Gastroesophageal sphincter (tissue), 4 donors: ENCODE measurements around the gene PHF21B. TPM values are rescaled to one million over a fixed set of nuclear protein-coding genes. Genes with fewer than 3 reads are reported as not detected.

ENCODE experiments used
- ATAC-seq: fragments of 150-250 bp; one replicate; pipeline ENCODE4 v1.9.1; 2016; ENCODE audit warnings: mild to moderate bottlenecking, moderate library complexity
- H3K27ac ChIP-seq, 4 donors: fragments of 200-600 bp; sonication (generic) in 3 of 4; 1 replicate in 3 of 4; 2 replicates in 1 of 4; pipeline ENCODE4 v1.5.1; 2016 to 2019
- H3K27me3 ChIP-seq: fragments of 200-600 bp; sonication (generic); one replicate; pipeline ENCODE4 v1.5.1; 2019
- H3K36me3 ChIP-seq, 2 donors: fragments of 200-600 bp; sonication (generic); one replicate each; pipeline ENCODE4 v1.5.1; 2019; ENCODE audit warnings: control low read depth in 1 of 2
- H3K4me1 ChIP-seq, 3 donors: fragments of 200-600 bp; sonication (generic); 1 replicate in 2 of 3; 2 replicates in 1 of 3; pipeline ENCODE4 v1.5.1; 2016 to 2019; ENCODE audit warnings: control low read depth in 2 of 3
- H3K4me3 ChIP-seq, 2 donors: fragments of 200-600 bp; sonication (generic); one replicate each; pipeline ENCODE4 v1.5.1; 2019; ENCODE audit warnings: mild to moderate bottlenecking in 1 of 2, moderate library complexity in 1 of 2
- H3K9me3 ChIP-seq, 3 donors: fragments of 200-600 bp; sonication (generic); one replicate each; pipeline ENCODE4 v1.5.1; 2017 to 2019; ENCODE audit warnings: control low read depth in 2 of 3
- EP300 ChIP-seq: sonication (generic); formaldehyde crosslinking; IDR thresholded peaks from one replicate; pipeline ENCODE4 v1.6.1; 2017; ENCODE audit warnings: antibody characterized with exemption, mild to moderate bottlenecking
- POLR2A ChIP-seq, 2 donors: fragments of 450-650 bp; IDR thresholded peaks; one replicate each; pipeline ENCODE4 v1.6.1; 2017; ENCODE audit warnings: antibody characterized with exemption in 2 of 2, mild to moderate bottlenecking in 2 of 2, moderate library complexity in 1 of 2
- POLR2AphosphoS5 ChIP-seq: sonication (generic); formaldehyde crosslinking; IDR thresholded peaks from one replicate; pipeline ENCODE4 v1.6.1; 2017; ENCODE audit warnings: antibody characterized with exemption
- WGBS, 2 donors: methylation state at CpG; one replicate each; pipeline ENCODE4 v1.1.5; 2018; ENCODE audit warnings: low coverage in 1 of 2; 5-methylcytosine and 5-hydroxymethylcytosine counted together
- total RNA-seq, 4 donors: library from RNA; depleted of rRNA; stranded (reverse); fragments of >200 nt; gene quantifications; one replicate each; pipeline ENCODE4 v1.1.0, GENCODE V29; 2016
- TF ChIP-seq, protein P1 (sequence below), 4 experiments: fragments of 200-600 bp in 2 of 4; fragments of 450-650 bp in 2 of 4; sonication (generic) in 1 of 4; IDR thresholded peaks; one replicate each; pipeline ENCODE4 v1.5.1; 2017 to 2019; ENCODE audit warnings: antibody characterized with exemption in 4 of 4, mild to moderate bottlenecking in 2 of 4, moderate library complexity in 2 of 4

The PHF21B gene
- total RNA-seq, 4 donors from 2014 or later, result 0.31 to 5.1 (median 1.4) TPM

DNA sequence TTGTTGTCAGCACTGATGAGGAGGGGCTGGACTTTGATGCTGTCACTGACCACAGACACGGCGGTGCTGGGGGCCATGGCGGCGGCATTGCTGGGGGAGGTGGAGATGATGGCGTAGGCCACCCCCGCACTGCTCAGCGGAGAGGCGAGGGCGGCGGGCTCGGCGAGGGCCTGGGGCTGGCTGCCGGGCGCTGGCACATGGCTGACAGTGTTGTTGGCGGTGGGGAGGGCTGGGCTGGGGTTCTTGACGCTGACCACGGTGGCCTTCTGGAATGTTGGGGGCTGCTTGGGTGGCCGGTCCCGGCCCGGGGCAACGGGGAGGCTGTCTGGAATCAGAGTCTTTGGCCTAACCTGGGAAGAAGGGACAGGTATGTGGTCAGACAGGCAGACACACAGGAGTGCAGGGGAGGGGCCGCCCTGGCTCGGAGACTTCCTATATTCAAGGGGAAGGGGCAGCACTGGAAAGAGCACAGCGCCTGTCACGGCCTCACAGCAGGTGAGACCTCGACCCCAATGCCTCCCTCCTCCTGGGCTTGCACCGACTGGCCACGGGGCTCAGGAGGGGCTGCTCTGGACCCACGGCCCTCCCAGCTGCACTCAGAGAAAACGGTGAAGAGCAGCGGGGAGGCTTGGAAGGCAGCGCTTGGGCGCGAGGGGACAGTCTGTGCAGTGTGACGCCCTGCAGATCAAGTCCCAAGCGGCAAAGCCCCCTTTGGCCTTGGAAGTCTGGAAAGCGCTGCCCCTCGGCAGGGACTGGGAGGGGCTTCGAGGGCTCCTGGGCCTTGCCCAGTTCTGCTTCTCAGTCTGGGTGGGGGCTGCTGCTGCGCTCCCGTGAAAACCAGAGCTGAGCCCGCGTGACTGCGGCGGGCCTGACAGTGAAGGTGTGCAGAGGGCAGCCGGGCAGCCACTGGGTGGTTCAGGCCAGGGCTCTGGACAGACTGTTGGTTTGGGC is 93.2 kb downstream of the PHF21B start:
- Histone ChIP-seq H3K36me3 (peaks cover 0 to 12% of the 10 kb centered on the region in 2 donors), H3K9me3 (peaks cover 0 to 7% (median 0%) of the 10 kb centered on the region in 3 donors), H3K4me1 (no peaks in the 10 kb centered on the region), H3K27me3 (no peaks in the 10 kb centered on the region), H3K4me3 (no peak overlapping the region), H3K27ac (no peak overlapping the region)
- no peak for ATAC-seq
- WGBS, 2 donors, result 95% methylated on average over 11 of the region's 46 CpGs; no CpG with 5 or more reads in 1 of the 2 donors
- TF ChIP-seq, protein P1, sequence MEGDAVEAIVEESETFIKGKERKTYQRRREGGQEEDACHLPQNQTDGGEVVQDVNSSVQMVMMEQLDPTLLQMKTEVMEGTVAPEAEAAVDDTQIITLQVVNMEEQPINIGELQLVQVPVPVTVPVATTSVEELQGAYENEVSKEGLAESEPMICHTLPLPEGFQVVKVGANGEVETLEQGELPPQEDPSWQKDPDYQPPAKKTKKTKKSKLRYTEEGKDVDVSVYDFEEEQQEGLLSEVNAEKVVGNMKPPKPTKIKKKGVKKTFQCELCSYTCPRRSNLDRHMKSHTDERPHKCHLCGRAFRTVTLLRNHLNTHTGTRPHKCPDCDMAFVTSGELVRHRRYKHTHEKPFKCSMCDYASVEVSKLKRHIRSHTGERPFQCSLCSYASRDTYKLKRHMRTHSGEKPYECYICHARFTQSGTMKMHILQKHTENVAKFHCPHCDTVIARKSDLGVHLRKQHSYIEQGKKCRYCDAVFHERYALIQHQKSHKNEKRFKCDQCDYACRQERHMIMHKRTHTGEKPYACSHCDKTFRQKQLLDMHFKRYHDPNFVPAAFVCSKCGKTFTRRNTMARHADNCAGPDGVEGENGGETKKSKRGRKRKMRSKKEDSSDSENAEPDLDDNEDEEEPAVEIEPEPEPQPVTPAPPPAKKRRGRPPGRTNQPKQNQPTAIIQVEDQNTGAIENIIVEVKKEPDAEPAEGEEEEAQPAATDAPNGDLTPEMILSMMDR (IDR thresholded peaks at IDR 0.05), result no peak
- no peak for TF ChIP-seq EP300
- TF ChIP-seq POLR2AphosphoS5, result no peak
- TF ChIP-seq POLR2A (IDR thresholded peaks at IDR 0.05), result no peak

- Histone ChIP-seq H3K9me3 (peaks cover 0 to 8% (median 0%) of the 10 kb centered on the region in 3 donors), H3K36me3 (peaks cover 0 to 18% of the 10 kb centered on the region in 2 donors), H3K4me3 (no peak overlapping the region), H3K4me1 (no peaks in the 10 kb centered on the region), H3K27me3 (no peaks in the 10 kb centered on the region), H3K27ac (no peak overlapping the region)
- WGBS, 2 donors, result 82 to 86% methylated on average over 3 to 9 of the region's 10 CpGs
- TF ChIP-seq, protein P1 (IDR thresholded peaks at IDR 0.05), result no peak
- TF ChIP-seq EP300 (no peak), POLR2AphosphoS5 (no peak), POLR2A (IDR thresholded peaks at IDR 0.05) (no peak)
- no peak for ATAC-seq
Measured at GRCh38 chr22:44915441-44915840, 94.4 kb downstream of the PHF21B start.

- Histone ChIP-seq H3K4me1 (no peaks in the 10 kb centered on the region), H3K9me3 (peaks cover 0 to 8% (median 0%) of the 10 kb centered on the region in 3 donors), H3K27me3 (no peaks in the 10 kb centered on the region), H3K36me3 (peaks cover 0 to 22% of the 10 kb centered on the region in 2 donors), H3K4me3 (no peak overlapping the region), H3K27ac (no peak overlapping the region)
- TF ChIP-seq EP300 (no peak), POLR2A (IDR thresholded peaks at IDR 0.05) (no peak), POLR2AphosphoS5 (no peak)
- TF ChIP-seq, protein P1 (IDR thresholded peaks at IDR 0.05), result no peak
- ATAC-seq, result no peak
- WGBS, 2 donors, result 89 to 97% methylated on average over 4 to 5 of the region's 13 CpGs
Measured at GRCh38 chr22:44914026-44914721, 95.6 kb downstream of the PHF21B start.

- WGBS, 2 donors, result no CpG with 5 or more reads among the region's 24 CpGs
- peaks cover 0 to 8% (median 0%) of the 10 kb centered on the region in 3 donors for H3K9me3 ChIP-seq
Measured at GRCh38 chr22:44913198-44913983, 96.4 kb downstream of the PHF21B start.

More at GRCh38 chr22:44913198-44913983, 96.4 kb downstream of the PHF21B start:
- no peak overlapping the region for H3K4me3 ChIP-seq
- no peak for ATAC-seq
- H3K4me1 ChIP-seq, result no peaks in the 10 kb centered on the region
- H3K27me3 ChIP-seq, result no peaks in the 10 kb centered on the region
- H3K36me3 ChIP-seq, result peaks cover 0 to 22% of the 10 kb centered on the region in 2 donors
- no peak overlapping the region for H3K27ac ChIP-seq
- TF ChIP-seq POLR2AphosphoS5, result no peak
- no peak for TF ChIP-seq POLR2A (IDR thresholded peaks at IDR 0.05)
- TF ChIP-seq, protein P1 (IDR thresholded peaks at IDR 0.05), result no peak
- no peak for TF ChIP-seq EP300
